T47D (cell line): ENCODE results near the gene GARIN5A.

Experiments
- DNase-seq, 2 experiments: peaks; one replicate each; pipeline versions ENCODE4 v3.0.0 to v3.0.0-alpha.2; 2011 to 2012; ENCODE audit warnings: low read depth in 1 of 2, low spot score in 1 of 2
- JUND ChIP-seq: IDR thresholded peaks from 2 replicates; pipeline ENCODE4 v1.6.1; 2012; ENCODE audit warnings: low read depth
- in situ Hi-C: cut with HindIII; loops from 2 replicates; pipeline ENCODE4 v1.10.0; 2016; ENCODE audit warnings: low sequenced_read_pairs, low pct_unique_long_range_greater_than_20kb

GARIN5A gene

DNA sequence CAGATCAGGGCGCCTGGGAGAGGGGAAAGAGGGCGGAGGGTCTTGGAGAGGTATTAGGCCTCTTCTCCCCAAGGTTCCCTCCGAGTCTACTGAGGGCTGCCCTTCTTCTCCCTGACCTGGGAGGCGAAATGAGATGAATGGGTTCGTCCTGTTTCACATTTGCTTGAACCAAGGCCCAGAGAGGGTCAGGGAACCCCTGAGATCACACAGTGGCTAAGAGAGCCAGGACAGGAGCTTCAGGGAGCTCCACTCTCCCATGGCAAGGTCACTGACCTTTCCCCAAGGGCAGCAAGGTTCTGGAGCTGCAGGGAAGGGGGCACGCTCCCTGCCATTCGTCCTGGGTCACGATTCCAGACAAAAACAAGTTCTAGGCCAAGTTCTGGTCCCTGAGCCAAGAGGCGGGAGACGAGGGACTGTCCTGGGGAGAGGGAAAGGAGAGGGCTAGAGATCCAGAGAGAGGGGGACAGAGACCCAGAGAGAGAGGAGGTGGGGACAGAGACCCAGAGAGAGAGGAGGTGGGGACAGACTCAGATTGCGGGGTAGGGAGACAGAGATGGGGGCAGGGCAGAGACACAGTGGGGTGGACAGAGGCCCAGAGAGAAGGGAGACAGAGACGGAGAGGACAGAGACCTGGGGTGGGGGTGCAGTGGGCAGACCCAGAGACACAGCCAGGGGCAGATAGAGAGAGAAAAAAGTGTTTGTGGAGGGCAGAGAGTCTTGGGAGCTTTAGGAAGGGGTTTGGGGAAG is 36.5 kb upstream of the GARIN5A start:
- in situ Hi-C loops, result no loop called here
- TF ChIP-seq JUND, result no peak
- DNase-seq, result no peak

DNA sequence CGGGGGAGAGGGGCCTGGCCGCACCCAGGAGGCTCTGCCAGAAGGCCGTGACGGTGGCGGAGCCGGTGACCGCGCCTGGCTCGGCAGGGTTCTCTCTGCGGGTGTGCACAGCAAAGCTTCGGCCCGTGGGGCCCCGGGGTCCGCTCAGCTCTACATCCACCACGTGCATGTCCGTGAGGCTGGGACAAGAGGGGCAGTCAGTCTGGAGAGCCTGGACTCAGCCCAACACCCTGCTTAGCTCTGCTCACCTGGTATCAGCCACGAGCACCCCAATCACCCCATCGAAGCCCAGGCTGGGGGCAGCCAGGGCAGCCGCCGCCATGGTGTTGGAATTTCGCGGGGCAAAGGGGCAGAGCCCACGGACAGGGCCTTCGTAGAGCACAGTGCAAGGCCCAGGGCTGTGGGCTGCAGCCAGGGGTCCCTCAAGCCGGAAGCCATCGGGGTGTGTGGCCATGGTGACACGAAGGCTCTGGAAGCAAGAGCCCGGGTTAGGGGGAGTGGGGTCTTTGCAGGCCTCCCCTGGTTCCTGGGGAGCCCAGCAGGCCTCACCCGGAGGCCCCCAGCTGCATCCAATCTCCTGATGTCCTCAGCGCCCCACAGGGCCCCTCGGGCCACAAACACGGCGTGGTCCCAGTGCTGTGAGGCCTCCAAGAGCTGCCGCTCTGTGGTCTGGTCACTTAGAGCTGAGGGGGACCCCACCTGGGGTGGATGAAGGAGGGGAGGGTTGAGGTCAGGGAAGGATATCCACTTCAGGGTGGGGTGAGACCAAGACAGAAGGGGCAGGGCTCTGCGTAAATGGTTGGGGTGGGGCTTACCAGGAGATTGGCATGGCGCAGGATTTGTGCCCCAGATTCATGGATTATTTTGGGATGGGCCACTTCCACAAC is 35.7 kb upstream of the GARIN5A start:
- in situ Hi-C loops, result no loop called here
- TF ChIP-seq JUND, result no peak
- DNase-seq, result no peak

GRCh38 chr19:50511069-50511822 is 34.6 kb upstream of the GARIN5A start, which contains the start of gene JOSD2:
TSS of gene JOSD2 (minus strand) at chr19:50511191. CDS start at chr19:50510431, 760 bp downstream.
- no peak for TF ChIP-seq JUND
- peak; percentile 95 to 98 for DNase-seq
- in situ Hi-C loops, result no loop called here

- TF ChIP-seq JUND, result no peak
- no peak for DNase-seq
- in situ Hi-C loops, result no loop called here
These were observed 34.0 kb upstream of the GARIN5A start for GRCh38 chr19:50510700-50511068.

GRCh38 chr19:50510121-50510670 is 33.5 kb upstream of the GARIN5A start:
- in situ Hi-C loops, result no loop called here
- TF ChIP-seq JUND, result no peak

GRCh38 chr19:50509366-50509765 is 32.7 kb upstream of the GARIN5A start:
- TF ChIP-seq JUND, result no peak
- in situ Hi-C loops, result no loop called here
- DNase-seq, result no peak

More at GRCh38 chr19:50510121-50510670, 33.5 kb upstream of the GARIN5A start:
- no peak for DNase-seq

- no peak for DNase-seq
- in situ Hi-C loops, result no loop called here
- TF ChIP-seq JUND, result no peak
These were observed 32.2 kb upstream of the GARIN5A start for GRCh38 chr19:50508843-50509190.

DNA sequence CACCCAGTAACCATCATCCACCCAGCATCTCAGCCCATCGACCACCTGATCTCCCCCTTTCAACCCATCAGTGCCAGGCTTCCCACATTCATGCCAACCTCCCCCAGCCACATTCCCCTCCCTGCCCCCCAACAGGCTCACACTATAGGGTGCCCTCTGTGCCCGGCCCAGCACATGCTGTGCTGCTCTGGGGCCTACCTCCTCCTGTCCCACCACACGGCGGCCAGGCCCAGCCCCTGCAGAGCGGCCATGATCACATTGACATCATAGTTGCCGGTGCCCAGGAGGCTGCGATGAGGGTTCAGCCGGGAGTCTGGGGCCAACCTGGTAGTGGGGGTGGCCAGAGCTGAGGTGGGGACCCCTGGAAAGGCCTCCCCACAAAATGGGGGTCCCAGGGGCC is 30.7 kb upstream of the GARIN5A start:
- TF ChIP-seq JUND, result no peak
- DNase-seq, result no peak
- in situ Hi-C loops, result no loop called here

- no peak for DNase-seq
- in situ Hi-C loops, result no loop called here
- TF ChIP-seq JUND, result no peak
These were observed 30.1 kb upstream of the GARIN5A start for GRCh38 chr19:50506700-50507099.

DNA sequence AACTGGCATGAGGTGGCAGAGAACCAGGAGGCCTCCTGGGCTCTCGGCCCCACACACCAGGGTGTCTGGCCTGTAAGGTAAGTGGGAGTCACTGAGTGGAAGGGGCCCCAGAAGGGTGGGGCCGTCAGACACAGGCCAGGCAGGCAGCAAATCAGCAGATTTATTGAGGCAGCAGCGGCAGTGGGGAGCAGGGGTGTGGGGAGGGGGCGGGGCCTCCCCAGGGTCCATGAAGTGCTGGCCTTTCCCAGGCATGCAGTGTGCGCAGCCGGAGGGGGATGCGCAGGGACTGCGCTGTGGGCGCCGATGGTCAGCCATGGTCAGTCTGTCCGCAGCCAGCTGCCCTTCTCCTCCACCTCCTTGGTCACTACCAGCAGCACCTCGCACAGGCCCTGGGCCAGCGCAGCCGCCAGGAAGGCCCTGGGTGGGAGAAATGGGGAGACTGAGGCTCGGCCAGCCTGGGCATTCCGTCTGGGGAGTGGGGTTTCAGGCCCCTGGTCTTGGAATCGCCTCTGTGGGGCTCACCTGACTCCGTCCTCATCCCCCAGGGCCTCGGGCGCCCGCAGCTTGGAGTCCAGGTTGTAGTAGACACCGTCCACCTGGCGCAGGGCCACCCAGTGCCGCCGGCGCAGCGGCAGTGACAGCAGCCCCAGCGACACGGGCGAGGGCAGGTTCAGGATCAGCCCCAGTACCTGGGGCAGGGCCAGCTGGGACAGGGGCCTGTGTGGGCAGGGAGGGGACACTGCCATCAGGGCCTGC is 29.4 kb upstream of the GARIN5A start:
- DNase-seq, result no peak
- in situ Hi-C loops, result no loop called here
- no peak for TF ChIP-seq JUND

GRCh38 chr19:50501568-50502475 is 25.2 kb upstream of the GARIN5A start:
- TF ChIP-seq JUND, result no peak
- DNase-seq, result no peak
- in situ Hi-C loops, result no loop called here
